Omental fat pad (tissue), 4 donors: ENCODE results near the gene LTB. TPM values are rescaled to one million over a fixed set of nuclear protein-coding genes. Genes with fewer than 3 reads are reported as not detected.

Experiments used
- ATAC-seq: fragments of 150-250 bp; one replicate; pipeline ENCODE4 v1.9.1; 2016; ENCODE audit warnings: mild to moderate bottlenecking, moderate library complexity; ENCODE audit not compliant: low FRiP score
- DNase-seq: peaks from one replicate; pipeline ENCODE4 v3.0.0-alpha.2; 2019; ENCODE audit warnings: low spot score
- total RNA-seq, 4 donors: library from RNA; depleted of rRNA; stranded (reverse); fragments of >200 nt; gene quantifications; one replicate each; pipeline ENCODE4 v1.1.0, GENCODE V29; 2016
- TF ChIP-seq, protein P1 (sequence below), 3 donors: fragments of 450-650 bp; IDR thresholded peaks; one replicate each; pipeline ENCODE4 v1.5.1; 2016 to 2017; ENCODE audit warnings: antibody characterized with exemption in 3 of 3, mild to moderate bottlenecking in 3 of 3, moderate library complexity in 2 of 3

LTB gene
- total RNA-seq, 4 donors from 2014 or later = 0.72 to 5.5 (median 1.9) TPM

GRCh38 chr6:31575952-31576685 lies 6.1 kb downstream of the LTB start:
- ATAC-seq = no peak
- DNase-seq = no peak
- TF ChIP-seq, protein P1, sequence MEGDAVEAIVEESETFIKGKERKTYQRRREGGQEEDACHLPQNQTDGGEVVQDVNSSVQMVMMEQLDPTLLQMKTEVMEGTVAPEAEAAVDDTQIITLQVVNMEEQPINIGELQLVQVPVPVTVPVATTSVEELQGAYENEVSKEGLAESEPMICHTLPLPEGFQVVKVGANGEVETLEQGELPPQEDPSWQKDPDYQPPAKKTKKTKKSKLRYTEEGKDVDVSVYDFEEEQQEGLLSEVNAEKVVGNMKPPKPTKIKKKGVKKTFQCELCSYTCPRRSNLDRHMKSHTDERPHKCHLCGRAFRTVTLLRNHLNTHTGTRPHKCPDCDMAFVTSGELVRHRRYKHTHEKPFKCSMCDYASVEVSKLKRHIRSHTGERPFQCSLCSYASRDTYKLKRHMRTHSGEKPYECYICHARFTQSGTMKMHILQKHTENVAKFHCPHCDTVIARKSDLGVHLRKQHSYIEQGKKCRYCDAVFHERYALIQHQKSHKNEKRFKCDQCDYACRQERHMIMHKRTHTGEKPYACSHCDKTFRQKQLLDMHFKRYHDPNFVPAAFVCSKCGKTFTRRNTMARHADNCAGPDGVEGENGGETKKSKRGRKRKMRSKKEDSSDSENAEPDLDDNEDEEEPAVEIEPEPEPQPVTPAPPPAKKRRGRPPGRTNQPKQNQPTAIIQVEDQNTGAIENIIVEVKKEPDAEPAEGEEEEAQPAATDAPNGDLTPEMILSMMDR (IDR thresholded peaks at IDR 0.05) = no peak

GRCh38 chr6:31575335-31575901 lies 6.8 kb downstream of the LTB start, which contains the start of gene TNF:
Gene TNF, plus strand, starts transcription at chr6:31575565. Its CDS starts 177 bp downstream, at chr6:31575742.
- ATAC-seq (no peak), DNase-seq (no peak)

DNA sequence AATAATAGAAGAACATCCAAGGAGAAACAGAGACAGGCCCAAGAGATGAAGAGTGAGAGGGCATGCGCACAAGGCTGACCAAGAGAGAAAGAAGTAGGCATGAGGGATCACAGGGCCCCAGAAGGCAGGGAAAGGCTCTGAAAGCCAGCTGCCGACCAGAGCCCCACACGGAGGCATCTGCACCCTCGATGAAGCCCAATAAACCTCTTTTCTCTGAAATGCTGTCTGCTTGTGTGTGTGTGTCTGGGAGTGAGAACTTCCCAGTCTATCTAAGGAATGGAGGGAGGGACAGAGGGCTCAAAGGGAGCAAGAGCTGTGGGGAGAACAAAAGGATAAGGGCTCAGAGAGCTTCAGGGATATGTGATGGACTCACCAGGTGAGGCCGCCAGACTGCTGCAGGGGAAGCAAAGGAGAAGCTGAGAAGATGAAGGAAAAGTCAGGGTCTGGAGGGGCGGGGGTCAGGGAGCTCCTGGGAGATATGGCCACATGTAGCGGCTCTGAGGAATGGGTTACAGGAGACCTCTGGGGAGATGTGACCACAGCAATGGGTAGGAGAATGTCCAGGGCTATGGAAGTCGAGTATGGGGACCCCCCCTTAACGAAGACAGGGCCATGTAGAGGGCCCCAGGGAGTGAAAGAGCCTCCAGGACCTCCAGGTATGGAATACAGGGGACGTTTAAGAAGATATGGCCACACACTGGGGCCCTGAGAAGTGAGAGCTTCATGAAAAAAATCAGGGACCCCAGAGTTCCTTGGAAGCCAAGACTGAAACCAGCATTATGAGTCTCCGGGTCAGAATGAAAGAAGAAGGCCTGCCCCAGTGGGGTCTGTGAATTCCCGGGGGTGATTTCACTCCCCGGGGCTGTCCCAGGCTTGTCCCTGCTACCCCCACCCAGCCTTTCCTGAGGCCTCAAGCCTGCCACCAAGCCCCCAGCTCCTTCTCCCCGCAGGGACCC lies 7.8 kb downstream of the LTB start:
- ATAC-seq (no peak), DNase-seq (no peak)

More at GRCh38 chr6:31575335-31575901, 6.8 kb downstream of the LTB start, which contains the start of gene TNF:
- TF ChIP-seq, protein P1 (IDR thresholded peaks at IDR 0.05) = no peak

DNA sequence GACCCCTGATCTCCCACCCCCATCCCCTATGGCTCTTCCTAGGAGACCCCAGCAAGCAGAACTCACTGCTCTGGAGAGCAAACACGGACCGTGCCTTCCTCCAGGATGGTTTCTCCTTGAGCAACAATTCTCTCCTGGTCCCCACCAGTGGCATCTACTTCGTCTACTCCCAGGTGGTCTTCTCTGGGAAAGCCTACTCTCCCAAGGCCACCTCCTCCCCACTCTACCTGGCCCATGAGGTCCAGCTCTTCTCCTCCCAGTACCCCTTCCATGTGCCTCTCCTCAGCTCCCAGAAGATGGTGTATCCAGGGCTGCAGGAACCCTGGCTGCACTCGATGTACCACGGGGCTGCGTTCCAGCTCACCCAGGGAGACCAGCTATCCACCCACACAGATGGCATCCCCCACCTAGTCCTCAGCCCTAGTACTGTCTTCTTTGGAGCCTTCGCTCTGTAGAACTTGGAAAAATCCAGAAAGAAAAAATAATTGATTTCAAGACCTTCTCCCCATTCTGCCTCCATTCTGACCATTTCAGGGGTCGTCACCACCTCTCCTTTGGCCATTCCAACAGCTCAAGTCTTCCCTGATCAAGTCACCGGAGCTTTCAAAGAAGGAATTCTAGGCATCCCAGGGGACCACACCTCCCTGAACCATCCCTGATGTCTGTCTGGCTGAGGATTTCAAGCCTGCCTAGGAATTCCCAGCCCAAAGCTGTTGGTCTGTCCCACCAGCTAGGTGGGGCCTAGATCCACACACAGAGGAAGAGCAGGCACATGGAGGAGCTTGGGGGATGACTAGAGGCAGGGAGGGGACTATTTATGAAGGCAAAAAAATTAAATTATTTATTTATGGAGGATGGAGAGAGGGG lies 8.8 kb downstream of the LTB start:
- ATAC-seq (no peak), DNase-seq (no peak)
- TF ChIP-seq, protein P1 (IDR thresholded peaks at IDR 0.05) = no peak

More for the DNA sequence above, 7.8 kb downstream of the LTB start:
- TF ChIP-seq, protein P1 (IDR thresholded peaks at IDR 0.05) = no peak

DNA sequence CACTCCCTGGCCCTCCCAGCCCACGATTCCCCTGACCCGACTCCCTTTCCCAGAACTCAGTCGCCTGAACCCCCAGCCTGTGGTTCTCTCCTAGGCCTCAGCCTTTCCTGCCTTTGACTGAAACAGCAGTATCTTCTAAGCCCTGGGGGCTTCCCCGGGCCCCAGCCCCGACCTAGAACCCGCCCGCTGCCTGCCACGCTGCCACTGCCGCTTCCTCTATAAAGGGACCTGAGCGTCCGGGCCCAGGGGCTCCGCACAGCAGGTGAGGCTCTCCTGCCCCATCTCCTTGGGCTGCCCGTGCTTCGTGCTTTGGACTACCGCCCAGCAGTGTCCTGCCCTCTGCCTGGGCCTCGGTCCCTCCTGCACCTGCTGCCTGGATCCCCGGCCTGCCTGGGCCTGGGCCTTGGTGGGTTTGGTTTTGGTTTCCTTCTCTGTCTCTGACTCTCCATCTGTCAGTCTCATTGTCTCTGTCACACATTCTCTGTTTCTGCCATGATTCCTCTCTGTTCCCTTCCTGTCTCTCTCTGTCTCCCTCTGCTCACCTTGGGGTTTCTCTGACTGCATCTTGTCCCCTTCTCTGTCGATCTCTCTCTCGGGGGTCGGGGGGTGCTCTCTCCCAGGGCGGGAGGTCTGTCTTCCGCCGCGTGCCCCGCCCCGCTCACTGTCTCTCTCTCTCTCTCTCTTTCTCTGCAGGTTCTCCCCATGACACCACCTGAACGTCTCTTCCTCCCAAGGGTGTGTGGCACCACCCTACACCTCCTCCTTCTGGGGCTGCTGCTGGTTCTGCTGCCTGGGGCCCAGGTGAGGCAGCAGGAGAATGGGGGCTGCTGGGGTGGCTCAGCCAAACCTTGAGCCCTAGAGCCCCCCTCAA lies 9.9 kb downstream of the LTB start, which contains the start of gene LTA:
TSS of gene LTA (plus strand) at position 249 of the 871 bp plus-strand sequence. CDS start at position 703, 454 bp downstream.
- TF ChIP-seq, protein P1 (IDR thresholded peaks at IDR 0.05) = no peak
- DNase-seq (no peak), ATAC-seq (no peak)
